GM21528 (cell line): Measurements from ENCODE around the gene SNX13.
A peak's percentile ranks its signal among the peaks of the same experiment; 100 is the strongest.

Experiments used
- ATAC-seq: cut with Tn5 transposase; IDR thresholded peaks from one replicate; pipeline ENCODE4 v1.9.1; 2021; ENCODE audit warnings: mild to moderate bottlenecking, moderate library complexity; ENCODE audit not compliant: unreplicated experiment, low FRiP score

Gene SNX13

DNA sequence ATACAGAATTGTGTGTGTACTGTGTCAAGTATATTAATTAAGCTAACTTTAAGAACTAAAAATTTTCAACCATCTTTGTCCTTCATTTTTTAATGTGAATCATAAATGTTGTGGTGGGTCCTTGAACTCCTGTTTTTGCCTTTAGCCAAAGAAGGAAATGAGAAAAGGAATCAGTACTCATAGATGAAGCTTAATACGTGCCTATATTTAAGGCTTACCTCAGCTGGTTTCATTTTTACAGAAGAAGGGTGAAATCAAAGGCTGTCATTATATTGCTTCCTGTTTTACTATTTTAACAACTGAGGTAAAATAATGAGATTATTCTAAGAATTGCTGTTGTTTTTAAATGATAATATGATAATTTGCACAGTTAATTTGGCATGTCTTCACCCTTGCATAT, 6.3 kb upstream of the SNX13 start:
- peak; percentile 83 for ATAC-seq

DNA sequence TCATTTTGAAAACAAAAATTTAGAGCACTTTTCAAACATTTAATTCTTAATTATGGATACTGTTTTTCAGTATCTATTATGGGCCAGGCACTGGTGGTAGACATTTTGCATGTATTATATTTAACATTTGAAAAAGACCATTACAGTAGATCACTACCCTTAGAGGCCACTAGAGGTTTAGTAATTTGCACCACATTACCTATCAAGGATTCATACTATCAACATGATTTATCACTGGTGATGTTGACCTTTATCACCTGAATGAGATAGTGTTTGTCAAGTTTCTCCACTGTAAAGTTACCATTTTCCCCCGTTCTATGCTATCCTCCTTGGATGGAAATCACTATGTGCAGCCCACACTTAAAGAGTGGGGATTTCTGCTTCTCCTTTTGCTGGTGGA, 4.4 kb upstream of the SNX13 start:
- no peak for ATAC-seq

DNA sequence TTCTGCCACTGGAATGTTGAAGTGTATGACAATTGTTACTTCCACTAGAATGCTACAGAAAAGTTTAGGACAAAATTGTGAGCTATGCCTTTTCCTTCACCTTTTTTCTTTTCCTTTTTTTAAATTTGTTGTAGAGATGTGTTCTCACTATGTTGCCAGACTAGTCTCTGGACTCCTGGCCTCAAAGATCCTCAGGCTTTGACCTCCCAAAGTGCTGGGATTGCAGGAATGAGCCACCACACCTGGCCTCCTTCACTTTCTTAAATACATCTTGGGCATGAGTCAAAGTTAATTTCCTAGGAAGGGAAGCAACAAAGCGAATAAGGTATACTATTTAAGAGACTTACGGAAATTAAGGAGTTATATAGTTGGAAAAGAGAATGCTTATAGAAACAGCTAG, 2.7 kb upstream of the SNX13 start:
- ATAC-seq = no peak

DNA sequence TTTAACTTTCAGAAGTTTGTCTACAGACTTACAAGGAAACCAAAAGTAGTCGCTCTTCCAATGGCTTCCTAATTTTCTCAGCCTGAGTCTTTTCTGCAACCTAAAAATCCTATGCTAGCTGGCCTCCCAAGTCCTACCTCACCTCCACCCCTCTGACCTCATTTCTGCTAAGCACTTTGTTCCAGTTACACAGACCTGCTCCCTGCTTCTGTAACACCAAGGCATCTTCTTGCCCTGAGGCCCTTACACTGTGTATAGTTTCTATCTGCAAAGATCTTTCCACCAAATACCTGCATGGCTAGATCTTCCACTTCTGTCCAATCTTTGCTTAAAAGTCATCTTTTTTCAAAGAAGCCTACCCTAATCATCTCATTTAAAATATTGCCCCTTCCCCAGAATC, 1.9 kb upstream of the SNX13 start:
- ATAC-seq = no peak

DNA sequence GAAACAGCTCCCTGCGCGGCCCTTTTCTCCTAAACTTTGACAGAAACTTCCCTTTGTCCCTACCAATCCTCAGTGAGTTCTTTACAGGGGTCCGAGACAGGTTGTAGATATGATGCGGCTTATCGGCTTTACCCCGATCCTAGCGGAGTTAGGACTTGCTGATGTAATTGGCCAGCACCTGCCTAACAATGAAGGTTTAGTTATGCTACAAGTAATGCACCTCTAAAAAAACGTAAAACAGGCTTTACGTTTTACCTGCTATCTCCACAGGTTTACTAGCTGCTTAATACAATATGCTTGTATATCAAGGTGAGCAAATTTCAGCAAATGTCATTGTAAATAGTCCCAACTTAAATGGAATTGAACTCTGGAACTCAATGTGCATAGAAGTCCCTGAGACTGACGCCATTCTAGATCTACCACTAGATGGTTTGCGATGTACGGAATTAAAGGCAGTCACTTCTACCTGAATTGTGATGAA, 697 bp upstream of the SNX13 start:
- peak; percentile 6 for ATAC-seq

DNA sequence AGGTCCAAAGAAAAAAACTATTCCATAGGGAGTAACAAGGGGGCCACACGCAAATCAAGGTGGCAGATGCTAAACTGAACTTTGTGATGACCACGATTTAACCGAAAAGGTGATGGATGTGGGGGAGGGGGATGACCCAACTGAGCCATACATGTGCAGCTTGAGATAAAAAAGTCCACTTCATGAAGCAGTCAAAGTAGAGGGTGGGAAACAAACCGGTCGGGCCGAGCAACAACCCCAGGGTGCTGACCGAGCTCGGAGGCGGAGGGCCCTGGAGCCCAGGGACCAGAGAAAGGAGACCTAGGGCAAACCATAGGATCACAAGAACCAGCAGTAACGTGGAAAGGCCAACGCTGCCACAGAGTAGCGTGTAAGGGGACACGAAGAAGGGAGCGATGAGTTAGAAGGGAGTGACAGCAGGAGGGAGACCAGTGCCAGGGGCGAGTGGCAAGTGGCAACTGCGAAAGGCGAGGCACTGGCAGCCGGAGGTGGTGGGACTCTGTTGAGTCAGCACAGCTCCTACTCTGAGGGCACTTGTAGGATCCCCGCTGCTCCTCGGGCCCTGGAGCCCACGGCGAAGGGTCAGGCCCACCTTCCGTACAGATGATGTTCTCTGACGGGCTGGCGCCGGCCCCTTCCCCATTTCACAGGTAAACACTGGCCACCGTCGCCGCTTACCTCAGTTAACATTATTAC, 540 bp downstream of the SNX13 start:
- peak; percentile 55 for ATAC-seq

DNA sequence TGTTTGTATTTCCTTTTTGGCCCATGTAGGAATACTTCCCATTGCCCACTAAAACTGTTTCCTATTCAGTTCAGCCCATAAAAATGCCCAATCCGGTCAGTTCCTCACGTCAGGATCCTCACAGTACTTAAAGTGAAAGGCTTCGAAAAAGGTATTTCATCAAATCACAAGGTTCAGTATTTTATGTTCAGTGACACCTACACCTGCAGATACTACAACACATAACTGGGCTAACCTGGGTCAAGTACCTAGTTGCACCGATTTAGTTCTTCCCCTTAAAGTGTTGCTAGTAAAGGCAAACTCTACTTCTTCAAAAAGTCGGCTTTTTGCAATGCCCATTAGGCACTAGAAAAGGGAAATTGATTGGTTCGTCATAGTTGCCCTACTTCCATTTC, 1.1 kb downstream of the SNX13 start:
- ATAC-seq = no peak

DNA sequence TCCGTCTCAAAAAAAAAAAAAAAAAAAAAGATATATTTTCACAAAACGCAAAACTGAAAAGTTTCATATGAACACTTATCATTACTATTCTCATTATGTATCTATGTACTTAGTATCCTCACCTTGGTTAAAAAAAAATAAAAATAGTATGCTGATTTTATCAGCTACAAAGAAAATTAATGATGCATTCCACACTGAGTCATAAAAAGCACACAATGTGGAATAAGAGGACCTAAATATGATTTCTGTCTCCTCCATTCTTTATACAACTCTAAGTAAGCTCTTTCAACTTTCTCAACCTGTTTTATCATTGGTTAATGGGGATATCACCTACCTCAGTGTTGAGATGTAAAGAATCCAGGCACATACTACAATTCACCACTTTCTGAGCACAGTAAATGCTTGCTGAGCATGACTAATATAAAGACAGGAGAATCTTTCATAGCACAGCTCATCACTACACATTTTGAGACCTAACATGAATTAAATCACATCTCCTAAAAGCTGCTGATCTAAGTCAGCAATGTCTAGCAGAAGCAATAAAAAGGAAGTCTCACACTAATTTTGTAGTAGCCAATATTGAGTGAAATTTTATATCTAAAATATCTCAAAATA, 2.7 kb downstream of the SNX13 start:
- ATAC-seq = no peak

DNA sequence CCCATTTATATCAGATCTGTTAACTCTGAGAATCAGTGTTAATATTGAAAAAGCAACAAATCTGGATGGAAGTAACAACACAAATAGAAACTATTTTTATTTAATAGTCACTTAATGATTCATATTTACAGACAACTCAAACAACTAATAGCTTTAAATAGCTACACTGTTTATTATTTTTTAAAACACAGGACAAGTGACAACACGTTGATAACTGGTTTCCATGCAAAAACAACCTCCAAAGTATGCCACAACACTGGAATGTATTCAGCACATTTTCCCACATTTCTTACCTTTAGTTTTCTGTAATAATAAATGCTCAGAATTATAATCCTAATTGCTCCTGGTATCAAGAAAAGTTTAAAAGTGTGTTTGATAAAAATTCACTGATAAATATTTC, 4.0 kb downstream of the SNX13 start:
- ATAC-seq = no peak

DNA sequence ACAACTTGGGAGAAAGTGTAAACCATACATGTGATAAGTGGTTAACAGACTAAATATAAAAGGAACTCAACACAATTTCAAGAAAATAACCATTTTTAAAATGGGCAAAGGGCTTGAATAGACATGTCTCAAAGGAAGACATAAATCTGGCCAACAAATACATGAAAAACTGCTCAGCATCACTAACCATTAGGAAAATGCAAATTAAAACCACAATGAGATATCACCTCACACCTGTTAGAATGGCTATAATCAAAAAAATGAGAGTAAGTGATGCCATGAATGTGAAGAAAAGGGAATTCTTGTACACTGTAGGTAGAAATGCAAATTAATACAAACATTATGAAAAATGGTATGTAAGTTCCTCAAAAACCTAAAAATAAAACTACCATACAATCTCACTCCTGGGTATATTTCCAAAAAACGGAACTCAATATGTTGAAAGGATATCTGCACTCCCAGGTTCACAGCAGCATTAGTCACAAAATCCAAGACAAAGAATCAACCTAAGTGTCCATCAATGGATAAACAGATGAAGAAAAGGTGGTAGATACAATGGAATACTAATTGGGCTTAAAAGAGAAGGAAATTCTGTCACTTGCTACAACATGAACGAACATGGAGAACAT, 5.6 kb downstream of the SNX13 start:
- ATAC-seq = no peak

DNA sequence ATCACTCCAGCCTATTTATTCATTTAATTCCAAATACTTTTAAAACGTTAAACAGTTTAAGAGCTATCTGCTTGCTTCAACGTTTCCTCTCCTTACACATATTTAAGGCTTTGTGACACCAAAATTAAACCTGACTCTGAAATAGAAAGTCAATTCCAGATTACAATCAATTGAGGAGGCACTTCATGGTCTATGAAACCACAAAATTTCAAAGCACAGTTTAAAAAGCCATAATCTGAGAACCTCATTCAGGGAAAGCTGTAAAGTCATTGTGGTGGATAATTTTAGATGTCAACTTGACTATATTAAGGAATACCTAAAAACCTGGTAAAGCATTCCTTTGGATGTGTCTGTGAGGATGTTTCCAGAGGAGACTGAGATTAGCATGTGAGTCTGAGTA, 6.2 kb downstream of the SNX13 start:
- ATAC-seq = no peak

DNA sequence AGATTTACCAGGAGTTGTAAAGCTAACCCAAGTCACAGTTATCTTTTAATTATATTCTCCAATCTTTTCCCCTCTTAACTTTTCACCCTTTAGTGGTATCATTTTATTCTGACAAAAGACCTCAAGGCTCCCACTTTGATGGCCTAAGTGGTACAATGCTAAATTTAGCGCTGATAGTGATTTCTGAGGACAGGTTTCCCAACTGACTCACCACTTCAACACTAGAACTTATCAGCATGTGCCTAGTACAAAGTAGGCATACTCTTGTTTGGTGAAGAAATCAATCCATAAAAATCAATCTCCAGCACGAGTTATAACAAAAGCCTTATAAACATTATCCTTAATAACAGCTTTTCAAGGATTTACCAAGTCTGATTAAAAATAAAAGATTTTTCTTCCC, 7.5 kb downstream of the SNX13 start:
- ATAC-seq = no peak

DNA sequence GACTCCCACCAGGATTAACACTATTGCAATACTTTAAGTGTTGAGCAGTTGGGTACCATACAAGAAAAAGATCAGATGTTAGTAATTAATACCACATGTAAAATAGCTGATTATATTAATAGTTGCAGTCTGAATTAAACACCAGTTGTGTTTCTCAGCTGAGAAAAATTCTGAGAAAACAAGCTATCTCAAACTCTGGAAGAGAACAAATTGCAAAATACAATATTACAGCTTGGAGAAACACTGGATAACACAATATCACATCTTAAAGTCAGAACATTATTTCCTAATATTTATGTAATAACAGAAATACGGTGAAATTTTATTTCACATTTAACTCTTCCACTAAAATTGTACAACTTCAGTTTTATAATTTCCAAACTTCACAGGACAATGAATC, 9.2 kb downstream of the SNX13 start:
- ATAC-seq = no peak

DNA sequence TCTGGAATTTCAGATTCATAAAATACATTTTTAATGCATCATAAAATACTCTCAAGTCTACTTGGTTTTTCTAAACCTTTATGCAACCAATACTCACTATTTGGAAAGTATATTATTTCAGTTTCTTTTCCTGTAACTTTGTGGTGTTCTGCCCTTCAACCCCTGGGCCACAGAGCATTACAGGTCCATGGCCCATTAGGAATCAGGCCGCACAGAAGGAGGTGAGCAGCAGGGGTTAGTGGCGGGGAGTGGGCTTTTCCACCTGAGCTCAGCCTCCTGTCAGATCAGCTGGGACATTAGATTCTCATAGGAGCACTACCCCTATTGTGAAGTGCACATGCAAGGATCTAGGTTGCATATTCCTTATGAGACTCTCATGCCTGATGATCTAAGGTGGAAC, 9.7 kb downstream of the SNX13 start:
- no peak for ATAC-seq

DNA sequence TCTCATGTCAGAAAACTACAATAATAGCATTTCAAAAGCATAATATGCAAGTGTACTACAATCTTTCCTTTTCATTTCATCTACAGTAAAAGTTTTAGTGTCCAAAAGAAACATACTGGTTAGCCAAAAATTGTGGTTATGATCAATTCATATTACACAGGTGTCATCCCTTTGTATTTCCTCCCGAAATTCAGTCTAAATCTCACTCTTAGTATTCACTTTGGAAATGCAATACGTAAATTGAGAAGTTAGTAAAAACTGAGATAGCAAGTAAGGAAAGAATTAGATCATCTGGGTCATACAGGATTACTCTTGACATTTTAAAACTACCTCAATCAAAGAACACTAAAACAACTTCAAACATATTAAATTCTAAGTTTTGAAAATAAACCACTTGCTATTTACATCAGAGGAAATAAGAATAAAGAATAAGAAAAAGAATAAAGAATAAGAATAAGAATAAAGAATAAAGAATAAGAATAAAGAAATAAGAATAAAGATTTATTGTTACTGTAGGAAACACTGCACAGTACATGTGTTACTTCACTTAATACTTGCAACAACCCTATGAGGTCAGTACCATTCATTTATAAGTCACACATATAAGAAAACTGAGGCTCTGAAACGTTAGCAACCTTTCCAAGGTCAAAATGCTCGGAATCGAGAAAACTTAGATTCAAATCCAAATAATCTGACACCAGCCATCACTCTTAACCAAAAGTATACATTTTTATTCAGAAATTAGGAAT, 10.5 kb downstream of the SNX13 start:
- no peak for ATAC-seq

DNA sequence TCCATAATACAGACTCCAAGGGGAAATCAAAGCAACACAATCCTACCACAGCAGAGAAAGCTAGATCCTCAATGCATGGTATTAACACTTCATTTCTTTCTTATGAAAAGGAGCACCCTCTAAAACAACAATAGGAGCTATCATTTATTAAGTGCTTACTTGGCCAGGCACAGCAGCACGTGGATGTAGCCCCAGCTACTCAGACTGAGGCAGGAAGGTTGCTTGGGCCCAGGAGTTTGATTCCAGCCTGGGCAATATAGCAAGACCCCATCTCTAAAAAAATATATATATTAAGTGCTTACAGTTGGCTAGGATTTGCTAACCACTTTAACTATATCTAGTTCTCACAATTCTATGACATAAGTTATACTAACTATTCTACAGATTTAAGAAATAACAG, 12.2 kb downstream of the SNX13 start:
- ATAC-seq = no peak

DNA sequence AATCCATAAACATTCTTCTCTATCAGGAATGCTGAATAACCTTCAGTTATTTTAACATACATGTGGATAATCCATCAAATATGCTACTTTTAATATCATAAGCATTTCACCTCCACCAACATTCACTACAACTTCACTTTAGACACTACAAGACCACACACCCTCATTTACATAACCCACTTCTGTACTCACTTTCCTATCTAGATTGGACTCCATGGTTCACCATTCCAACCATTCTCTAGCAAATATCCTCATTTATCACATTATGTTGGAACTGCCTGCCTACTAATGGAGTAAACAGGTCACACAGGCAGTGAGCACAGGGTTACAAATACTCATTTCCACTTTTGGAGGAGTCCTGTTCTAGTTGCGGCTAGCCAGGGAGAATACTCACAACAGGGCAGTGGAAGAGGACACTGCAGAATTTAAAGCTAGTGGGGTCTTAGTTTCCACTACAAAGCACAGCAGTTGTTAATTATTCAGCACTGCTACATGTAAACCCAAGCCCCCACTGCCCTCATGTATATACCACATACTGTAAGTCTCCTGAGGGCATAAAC, 18.4 kb downstream of the SNX13 start:
- no peak for ATAC-seq

DNA sequence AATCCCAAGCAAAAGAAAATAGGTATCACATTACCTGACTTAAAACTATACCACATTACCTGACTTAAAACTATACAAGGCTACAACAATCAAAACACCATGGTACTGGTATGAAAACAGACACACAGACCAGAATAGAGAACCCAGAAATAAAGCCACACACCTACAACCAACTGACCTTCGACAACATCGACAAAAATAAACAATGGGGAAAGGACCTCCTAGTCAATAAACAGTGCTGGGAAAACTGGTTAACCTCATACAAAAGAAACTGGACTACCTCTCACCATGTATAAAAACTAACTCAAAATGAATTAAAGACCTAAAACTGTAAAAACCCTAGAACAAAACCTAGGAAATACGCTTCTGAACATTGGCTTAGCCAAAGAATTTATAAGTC, 22.5 kb downstream of the SNX13 start:
- no peak for ATAC-seq

DNA sequence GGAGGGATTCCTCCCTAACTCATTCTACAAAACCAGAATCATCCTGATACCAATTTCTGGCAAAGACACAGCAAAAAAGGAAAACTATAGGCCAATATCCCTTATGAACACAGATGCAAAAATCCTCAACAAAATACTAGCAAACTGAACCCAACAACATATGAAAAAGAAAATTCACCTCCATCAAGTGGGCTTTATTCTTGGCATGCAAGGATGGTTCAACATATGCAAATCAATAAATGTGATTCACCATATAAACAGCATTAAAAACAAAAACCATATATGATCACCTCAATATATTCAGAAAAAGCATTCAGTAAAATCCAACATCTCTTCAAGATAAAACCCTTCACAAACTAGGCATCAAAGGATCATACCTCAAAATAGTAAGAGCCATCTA, 23.5 kb downstream of the SNX13 start:
- ATAC-seq = no peak

DNA sequence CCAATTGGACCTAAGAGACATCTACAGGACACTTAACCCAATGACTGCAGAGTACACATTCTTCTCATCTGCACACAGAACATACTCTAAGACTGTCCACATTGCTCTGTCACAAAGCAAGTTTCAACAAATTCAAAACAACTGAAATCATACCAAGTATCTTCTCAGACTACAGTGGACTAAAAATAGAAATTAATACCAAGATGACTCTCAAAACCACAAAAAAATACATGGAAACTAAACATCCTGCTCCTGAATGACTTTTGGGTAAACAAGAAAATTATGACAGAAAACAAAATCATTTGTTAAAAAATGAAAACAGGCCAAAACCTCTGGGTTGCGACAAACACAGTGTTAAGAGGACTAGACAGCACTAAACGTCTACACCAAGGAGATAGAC, 24.5 kb downstream of the SNX13 start:
- ATAC-seq = no peak

DNA sequence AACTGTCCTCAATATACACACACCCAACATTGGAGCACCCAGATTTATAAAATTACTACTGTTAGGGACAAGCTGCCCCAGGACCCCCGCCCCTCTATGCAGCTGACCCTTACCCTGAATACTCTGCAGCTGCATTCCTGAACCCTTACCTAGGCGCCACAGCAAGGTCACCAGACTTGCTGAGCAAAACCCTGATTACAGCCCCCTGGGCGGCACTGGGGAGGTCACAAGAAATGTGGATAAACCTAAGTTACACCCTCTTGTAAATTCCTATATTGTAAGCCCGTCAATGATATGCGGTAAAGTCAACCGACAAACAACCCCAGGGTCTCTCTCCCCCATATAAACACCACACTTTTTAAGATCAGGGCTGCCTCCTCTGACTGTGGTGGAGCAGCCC, 25.1 kb downstream of the SNX13 start:
- no peak for ATAC-seq
